Activated T-cell treated with anti-CD3 and anti-CD28 coated beads, Interleukin-2, amount 50 U/mL, for 48 hours (primary cell): ENCODE measurements around the gene PLK5.
"Not testable (repeated sequence)": the region's sequence is repeated elsewhere in the genome, so short reads cannot be mapped to it uniquely, and the experiment has no call there.

Experiments used
- DNase-seq, 2 experiments: peaks; one replicate each; pipeline ENCODE4 v3.0.0-alpha.2; 2020

Gene PLK5

GRCh38 chr19:1509602-1510441 lies 14.1 kb upstream of the PLK5 start:
- DNase-seq: no peak

- no peak for DNase-seq
Observed at GRCh38 chr19:1510442-1510806, 13.5 kb upstream of the PLK5 start.

- DNase-seq: no peak
Observed at GRCh38 chr19:1510807-1511206, 13.1 kb upstream of the PLK5 start.

GRCh38 chr19:1511318-1512317 lies 12.3 kb upstream of the PLK5 start:
- no peak for DNase-seq

GRCh38 chr19:1512671-1513498 lies 11.0 kb upstream of the PLK5 start, which contains the start of gene ADAMTSL5:
Gene ADAMTSL5, minus strand, starts transcription at chr19:1513019. Its CDS starts 2,076 bp downstream, at chr19:1510943.
- peak; percentile 80 to 86 for DNase-seq

GRCh38 chr19:1513499-1514294 lies 10.2 kb upstream of the PLK5 start:
- DNase-seq: peak; percentile 78 to 81

- DNase-seq: no peak
Observed at GRCh38 chr19:1514295-1514661, 9.6 kb upstream of the PLK5 start.

GRCh38 chr19:1514986-1515721 lies 8.7 kb upstream of the PLK5 start:
- DNase-seq: no peak

- DNase-seq: no peak
Observed at GRCh38 chr19:1516395-1516753, 7.5 kb upstream of the PLK5 start.

- DNase-seq: no peak
Observed at GRCh38 chr19:1518471-1518870, 5.4 kb upstream of the PLK5 start.

- not testable (repeated sequence) for DNase-seq
Observed at GRCh38 chr19:1519802-1520201, 4.1 kb upstream of the PLK5 start.

- no peak for DNase-seq
Observed at GRCh38 chr19:1520203-1520780, 3.6 kb upstream of the PLK5 start.

- DNase-seq: no peak
Observed at GRCh38 chr19:1521636-1522035, 2.2 kb upstream of the PLK5 start.

- DNase-seq: no peak
Observed at GRCh38 chr19:1522061-1522460, 1.8 kb upstream of the PLK5 start.

GRCh38 chr19:1522838-1523237 lies 1.0 kb upstream of the PLK5 start:
- DNase-seq: no peak

- no peak for DNase-seq
Observed at GRCh38 chr19:1524287-1524971, 552 bp downstream of the PLK5 start.

GRCh38 chr19:1524972-1525325 lies 1.1 kb downstream of the PLK5 start:
- no peak for DNase-seq

- no peak for DNase-seq
Observed at GRCh38 chr19:1525343-1525742, 1.5 kb downstream of the PLK5 start.

GRCh38 chr19:1526066-1526778 lies 2.3 kb downstream of the PLK5 start:
- DNase-seq: no peak
